Measurements from ENCODE around the gene WFDC5.

- TF ChIP-seq, protein P1, sequence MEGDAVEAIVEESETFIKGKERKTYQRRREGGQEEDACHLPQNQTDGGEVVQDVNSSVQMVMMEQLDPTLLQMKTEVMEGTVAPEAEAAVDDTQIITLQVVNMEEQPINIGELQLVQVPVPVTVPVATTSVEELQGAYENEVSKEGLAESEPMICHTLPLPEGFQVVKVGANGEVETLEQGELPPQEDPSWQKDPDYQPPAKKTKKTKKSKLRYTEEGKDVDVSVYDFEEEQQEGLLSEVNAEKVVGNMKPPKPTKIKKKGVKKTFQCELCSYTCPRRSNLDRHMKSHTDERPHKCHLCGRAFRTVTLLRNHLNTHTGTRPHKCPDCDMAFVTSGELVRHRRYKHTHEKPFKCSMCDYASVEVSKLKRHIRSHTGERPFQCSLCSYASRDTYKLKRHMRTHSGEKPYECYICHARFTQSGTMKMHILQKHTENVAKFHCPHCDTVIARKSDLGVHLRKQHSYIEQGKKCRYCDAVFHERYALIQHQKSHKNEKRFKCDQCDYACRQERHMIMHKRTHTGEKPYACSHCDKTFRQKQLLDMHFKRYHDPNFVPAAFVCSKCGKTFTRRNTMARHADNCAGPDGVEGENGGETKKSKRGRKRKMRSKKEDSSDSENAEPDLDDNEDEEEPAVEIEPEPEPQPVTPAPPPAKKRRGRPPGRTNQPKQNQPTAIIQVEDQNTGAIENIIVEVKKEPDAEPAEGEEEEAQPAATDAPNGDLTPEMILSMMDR (IDR thresholded peaks at IDR 0.05; ENCODE audit: low read depth, low read length, poor library complexity, severe bottlenecking), result no peak
- no peak for TF ChIP-seq EZH2phosphoT487 (IDR thresholded peaks at IDR 0.05; ENCODE audit: borderline replicate concordance, low read length)
Observed at GRCh38 chr20:45082468-45082867, 32.5 kb downstream of the WFDC5 start.

Measured in DOHH2 (cell line).